GM18505 (cell line): ENCODE measurements around the gene LIMS1.
"Not testable (repeated sequence)": the region's sequence is repeated elsewhere in the genome, so short reads cannot be mapped to it uniquely, and the experiment has no call there.

Source experiments
- ATAC-seq: cut with Tn5 transposase; IDR thresholded peaks from one replicate; pipeline ENCODE4 v1.9.1; 2021; ENCODE audit not compliant: unreplicated experiment
- POLR2A ChIP-seq: IDR thresholded peaks from 4 replicates; pipeline ENCODE4 v1.6.1; 2011; ENCODE audit warnings: borderline replicate concordance; ENCODE audit not compliant: insufficient read depth, insufficient read length; ENCODE audit errors: extremely low read depth

The LIMS1 gene

DNA sequence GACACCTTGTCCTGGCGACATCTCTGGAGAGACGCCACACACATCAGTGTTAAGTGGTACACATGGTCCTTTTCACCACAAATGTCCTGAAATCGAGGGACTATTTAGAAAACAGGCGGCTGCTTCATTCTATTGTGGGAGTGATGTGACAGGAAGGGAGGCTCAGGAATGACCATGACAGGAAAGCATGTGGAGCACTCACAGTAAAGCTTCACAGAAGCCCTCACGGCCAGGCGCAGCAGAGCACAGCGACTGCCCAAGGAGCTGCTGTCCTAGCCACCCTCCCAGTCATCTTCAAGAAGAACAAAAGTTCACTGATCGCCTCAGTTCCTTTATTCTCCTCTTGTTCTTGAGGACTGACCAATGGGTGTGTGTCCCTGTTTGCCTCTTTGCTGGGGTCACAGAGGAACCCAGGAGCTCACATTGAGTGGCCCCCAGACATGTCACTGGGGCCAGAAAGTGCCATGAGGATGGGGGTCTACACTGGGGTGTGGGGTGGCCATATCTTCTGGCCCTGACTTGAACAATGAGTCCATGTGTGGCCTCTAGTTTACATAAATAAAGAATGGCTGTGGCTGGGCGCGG is 100.4 kb downstream of the LIMS1 start:
- TF ChIP-seq POLR2A: no peak
- ATAC-seq: no peak

GRCh38 chr2:108635630-108636354 is 101.5 kb downstream of the LIMS1 start:
- TF ChIP-seq POLR2A: no peak
- peak; percentile 18 for ATAC-seq

DNA sequence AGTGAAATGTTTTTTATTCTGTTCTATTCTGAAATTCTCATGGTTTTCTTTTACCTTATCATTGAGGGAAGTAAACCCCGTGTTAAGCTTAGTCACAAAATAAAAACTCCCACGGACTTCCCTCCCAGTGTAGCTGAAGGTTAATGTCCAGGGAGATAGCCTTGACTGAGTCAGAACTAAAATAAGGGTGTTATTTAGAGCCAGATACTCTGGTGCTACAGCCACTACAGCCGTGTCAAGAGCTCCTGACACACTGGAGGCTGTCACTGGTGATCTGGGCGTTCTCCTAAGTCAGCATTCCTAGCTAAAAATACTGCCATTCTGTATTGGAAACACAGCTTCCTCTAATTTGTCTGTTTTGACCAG is 103.0 kb downstream of the LIMS1 start:
- no peak for ATAC-seq
- no peak for TF ChIP-seq POLR2A

GRCh38 chr2:108640731-108641130 is 106.5 kb downstream of the LIMS1 start:
- ATAC-seq: no peak
- TF ChIP-seq POLR2A: no peak

DNA sequence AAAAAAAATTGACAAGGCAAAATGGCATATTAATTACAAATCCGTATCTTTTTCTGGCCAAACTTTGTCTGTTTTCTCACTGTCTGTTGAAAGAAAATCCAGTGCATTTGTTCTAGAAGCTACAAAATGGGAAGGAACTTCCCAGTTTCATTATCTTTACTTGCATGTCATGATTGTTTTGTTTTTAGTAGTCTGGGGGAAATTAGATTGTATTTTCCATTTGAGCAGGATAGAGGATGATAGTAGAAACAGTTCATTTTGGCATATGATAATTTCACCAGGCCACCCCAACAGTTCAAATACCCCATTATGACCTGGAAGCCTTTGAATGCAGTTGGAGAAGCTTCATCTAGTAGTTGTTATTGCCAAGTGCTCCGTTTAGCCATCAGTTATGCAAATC is 107.5 kb downstream of the LIMS1 start:
- TF ChIP-seq POLR2A: no peak
- ATAC-seq: no peak

DNA sequence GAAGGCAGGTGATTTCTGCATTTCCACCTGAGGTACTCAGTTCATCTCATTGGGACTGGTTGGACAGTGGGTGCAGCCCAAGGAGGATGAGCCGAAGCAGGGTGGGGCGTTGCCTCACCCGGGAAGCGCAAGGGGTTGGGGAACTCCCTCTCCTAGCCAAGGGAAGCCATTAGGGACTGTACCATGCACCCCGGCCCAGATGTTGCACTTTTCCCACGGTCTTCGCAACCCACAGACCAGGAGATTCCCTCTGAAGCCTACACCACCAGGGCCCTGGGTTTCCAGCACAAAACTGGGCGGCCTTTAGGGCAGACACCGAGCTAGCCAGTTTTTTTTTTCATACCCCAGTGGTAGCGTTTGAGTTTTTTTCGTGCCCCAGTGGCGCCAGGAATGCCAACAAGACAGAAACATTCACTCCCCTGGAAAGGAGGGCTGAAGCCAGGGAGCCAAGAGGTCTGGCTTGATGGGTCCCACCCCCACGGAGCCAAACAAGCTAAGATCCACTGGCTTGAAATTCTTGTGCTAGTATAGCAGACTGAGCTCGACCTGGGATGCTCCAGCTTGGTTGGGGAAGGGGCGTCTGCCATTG is 109.1 kb downstream of the LIMS1 start:
- no peak for ATAC-seq
- no peak for TF ChIP-seq POLR2A

DNA sequence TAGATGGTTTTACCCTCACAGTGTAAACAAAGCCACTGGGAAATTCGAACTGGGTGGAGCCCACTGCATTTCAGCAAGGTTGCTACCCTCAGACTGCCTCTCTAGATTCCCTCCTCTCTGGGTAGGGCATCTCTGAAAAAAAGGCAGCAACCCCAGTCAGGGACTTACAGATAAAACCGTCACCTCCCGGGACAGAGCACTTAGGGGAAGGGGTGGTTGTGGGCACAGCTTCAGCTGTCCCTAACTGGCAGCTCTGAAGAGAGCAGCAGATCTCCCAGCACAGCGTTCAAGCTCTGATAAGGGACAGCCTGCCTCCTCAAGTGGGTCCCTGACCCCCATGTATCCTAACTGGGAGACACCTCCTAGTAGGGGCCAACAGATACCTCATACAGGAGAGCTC is 109.6 kb downstream of the LIMS1 start:
- ATAC-seq: not testable (repeated sequence)

DNA sequence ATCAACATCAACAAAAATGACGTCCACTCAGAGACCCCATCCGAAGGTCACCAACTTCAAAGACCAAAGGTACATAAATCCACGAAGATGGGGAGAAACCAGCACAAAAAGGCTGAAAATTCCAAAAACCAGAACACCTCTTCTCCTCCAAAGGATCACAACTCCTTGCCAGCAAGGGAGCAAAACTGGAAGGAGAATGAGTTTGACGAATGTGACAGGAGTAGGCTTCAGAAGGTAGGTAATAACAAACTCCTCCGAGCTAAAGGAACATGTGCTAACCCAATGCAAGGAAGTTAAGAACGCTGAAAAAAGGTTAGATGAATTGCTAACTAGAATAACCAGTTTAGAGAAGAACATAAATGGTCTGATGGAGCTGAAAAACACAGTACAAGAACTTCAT is 110.2 kb downstream of the LIMS1 start:
- ATAC-seq: not testable (repeated sequence)

- ATAC-seq: not testable (repeated sequence)
Measured at GRCh38 chr2:108648796-108649195, 114.5 kb downstream of the LIMS1 start.

DNA sequence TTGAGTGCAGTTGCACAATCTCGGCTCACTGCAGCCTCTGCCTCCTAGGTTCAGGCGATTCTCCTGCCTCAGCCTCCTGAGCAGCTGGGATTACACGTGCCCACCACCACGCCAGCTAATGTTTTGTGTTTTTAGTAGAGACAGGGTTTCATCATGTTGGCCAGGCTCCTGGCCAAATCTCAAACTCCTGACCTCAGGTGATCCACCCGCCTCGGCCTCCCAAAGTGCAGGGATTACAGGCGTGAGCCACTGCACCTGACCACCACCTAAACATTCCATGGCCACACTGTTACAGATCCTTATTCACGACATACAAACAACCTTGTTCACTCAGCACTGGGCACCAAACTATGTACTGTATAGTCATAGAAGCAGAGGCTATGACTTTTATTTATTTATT is 116.2 kb downstream of the LIMS1 start:
- not testable (repeated sequence) for ATAC-seq

DNA sequence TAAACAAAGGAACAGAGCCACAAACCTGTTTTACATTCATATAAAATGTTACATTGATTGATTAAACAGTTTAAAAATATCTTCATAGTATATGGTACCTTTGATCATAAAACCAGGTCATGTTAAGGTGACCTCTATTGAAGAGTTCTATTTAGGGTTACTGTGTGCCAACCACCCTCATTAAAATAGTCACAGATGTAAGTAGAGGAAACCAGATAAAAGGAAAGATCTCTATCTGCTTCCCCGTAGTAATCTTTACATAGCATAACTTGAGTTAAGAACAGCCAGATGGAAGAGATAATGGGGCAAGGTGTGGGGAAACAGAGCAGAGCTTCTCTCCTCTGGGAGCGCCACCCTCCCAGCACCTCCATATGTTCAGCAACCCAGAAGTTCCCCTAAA is 117.2 kb downstream of the LIMS1 start:
- ATAC-seq: not testable (repeated sequence)

GRCh38 chr2:108652187-108652931 is 118.1 kb downstream of the LIMS1 start:
- peak; percentile 96 for ATAC-seq

DNA sequence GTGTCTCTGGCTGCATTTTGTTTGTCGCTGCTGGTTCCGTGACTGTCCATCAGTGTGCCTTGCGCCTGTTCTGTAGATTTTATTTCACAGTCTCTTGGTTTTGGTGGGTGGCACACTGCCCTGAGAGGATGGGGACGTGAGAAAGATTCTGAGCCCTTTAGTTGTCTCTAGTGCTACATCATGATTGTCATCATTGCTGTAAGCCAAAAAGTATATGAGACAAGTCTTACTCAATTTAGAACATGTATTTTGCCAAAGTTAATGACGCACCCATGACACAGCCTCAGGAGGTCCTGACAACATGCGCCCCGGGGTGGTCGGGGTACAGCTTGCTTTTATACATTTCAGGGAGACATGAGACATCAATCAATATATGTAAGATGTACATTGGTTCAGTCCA is 119.2 kb downstream of the LIMS1 start:
- ATAC-seq: not testable (repeated sequence)

DNA sequence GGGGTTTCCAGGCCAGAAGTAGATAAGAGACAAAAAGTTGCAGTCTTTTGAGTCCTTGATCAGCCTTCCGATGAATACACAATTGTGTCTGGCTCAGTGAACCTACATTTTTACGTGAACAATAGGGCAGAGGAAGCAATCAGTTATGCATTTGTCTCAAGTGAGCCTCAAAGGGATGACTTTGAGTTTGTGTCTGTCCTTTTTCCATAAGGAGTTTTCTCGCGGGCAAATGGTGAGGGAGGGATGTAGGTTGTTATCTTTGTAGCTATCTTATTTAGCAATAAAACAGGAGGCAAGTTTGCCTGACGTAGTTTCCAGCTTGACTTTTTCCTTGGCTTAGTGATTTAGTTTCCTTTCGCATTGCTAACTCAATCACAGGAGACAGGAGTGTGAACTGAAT is 119.6 kb downstream of the LIMS1 start:
- ATAC-seq: not testable (repeated sequence)

GRCh38 chr2:108654521-108655125 is 120.4 kb downstream of the LIMS1 start:
- ATAC-seq: not testable (repeated sequence)

DNA sequence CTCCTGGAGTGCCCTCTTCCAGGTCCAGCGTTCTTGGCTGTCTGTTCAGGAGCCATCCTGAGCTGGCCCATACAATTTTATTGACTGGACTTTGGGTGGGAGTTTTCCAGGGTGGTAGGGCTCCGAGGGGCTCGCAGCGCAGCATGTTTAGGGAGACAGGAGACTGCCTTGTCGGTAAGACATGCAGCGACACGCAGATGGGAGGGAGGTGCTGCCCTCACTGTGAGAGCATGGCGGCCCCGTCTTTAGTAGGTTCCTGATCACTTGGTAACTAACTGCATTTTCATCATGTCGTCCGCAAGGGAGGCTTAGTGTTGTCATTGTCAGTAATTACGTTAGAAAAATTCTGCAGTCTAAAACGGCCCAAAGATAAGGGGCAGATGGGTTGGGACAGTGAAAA is 121.0 kb downstream of the LIMS1 start:
- not testable (repeated sequence) for ATAC-seq

GRCh38 chr2:108656282-108656681 is 122.0 kb downstream of the LIMS1 start:
- ATAC-seq: not testable (repeated sequence)

DNA sequence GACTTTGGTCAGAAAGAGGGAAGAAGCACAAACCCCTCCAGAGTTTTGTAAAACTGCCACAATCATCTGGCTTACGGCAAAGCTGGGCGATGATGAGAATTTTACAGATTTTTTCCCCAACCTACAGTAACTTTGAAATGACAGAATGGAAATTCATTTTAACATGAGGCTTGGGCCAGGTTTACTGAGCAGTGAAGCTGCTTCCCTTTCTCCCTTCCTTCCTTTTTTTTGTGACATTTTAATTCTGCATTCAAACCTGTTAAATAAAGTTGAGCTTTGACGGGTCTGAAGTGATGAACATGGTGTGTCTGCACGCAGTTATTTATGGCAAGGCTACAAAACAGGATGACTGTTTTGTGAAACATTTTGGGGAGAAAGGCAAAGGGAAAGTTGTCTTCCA is 123.2 kb downstream of the LIMS1 start:
- not testable (repeated sequence) for ATAC-seq

- ATAC-seq: not testable (repeated sequence)
Measured at GRCh38 chr2:108658553-108658952, 124.3 kb downstream of the LIMS1 start.

DNA sequence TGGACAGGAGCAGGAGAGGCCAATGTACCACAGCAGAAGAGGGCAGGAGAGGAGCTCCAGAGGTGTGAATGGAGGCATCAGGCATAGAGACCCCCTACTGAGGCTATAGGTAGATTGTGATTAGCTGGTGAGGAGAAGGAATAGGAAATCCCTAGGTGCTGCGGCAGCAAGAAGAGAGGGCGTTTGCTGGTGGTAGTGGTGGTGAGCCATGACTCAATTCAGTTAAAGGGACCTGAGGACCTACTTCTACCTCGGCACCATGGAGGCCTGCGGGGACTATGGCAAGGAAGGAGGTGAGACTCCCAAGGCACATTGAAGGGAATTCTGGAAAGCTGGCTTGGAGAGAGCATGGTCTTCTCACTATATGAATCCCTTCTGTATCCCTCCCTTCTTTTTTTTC is 127.2 kb downstream of the LIMS1 start:
- peak; percentile 26 for ATAC-seq
